ENCODE data around the gene RGMA. TPM values are rescaled to one million over a fixed set of nuclear protein-coding genes. Genes with fewer than 3 reads are reported as not detected.

Gene RGMA
- total and polyA plus RNA-seq, 2 of the 8 experiments (the other 6 are each of a cell fraction or from before 2014, with no cell fraction given) = 19.9 to 39.8 TPM

DNA sequence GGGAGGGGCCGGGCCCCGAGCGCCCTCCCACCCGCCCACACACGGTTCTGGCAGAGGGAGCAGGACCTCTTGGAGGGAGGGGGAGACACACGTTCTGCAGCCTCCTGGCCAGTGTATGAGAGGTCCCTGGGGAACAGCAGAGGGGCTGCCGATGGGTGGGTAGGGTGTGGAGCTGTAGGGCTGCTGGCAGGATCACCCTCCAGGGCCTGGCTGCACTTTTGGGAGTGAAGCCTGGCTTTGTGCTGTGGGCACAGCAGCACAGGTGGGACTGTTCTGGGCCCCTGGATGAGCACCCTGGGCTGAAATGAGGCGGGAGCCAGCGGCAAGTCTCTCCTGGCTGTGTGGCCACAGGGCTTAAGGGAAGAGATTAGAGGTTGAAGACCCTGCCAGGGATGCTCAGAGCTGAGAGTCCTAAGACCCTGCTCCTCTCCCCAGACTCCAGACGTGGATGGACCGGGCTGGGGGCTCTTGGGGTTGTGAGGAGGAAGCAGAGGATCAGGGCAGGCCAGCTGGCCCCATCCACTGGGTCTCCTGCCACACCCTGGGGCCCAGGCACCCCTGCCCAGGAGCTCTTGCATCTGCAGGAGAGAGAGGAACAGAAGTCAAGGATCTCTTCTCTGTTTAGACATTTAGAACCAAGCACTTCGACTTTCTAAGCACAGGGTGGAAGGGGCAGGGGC is 45.2 kb downstream of the RGMA start (continued):
- no peak for TF ChIP-seq USF2 (IDR thresholded peaks at IDR 0.05; ENCODE audit: low read length)

Data from H1 (cell line).